NCI-H187 (cell line): ENCODE results near the gene LMOD1.
"Not testable (repeated sequence)": the region's sequence is repeated elsewhere in the genome, so short reads cannot be mapped to it uniquely, and the experiment has no call there.

ENCODE experiments used
- DNase-seq, 2 experiments: peaks; one replicate each; lab custom pipeline; 2025; lab: John Stamatoyannopoulos, UW

Gene LMOD1

DNA sequence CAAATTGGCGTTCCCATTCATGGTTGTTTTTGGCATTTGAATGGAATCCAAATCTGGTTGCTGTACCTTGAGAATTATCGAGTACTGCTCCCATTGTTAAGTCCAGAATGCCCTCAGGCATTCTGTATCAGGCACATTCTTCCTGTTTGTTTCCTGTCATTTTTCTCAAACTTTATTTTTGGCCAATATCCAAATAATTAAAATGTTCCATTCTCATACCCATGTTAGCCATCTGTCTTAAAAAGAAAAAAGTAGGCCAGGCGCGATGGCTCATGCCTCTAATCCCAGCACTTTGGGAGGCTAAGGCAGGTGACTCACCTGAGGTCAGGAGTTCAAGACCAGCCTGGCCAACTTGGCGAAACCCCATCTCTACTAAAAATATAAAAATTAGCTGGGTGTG is 86.9 kb downstream of the LMOD1 start:
- DNase-seq: no peak

DNA sequence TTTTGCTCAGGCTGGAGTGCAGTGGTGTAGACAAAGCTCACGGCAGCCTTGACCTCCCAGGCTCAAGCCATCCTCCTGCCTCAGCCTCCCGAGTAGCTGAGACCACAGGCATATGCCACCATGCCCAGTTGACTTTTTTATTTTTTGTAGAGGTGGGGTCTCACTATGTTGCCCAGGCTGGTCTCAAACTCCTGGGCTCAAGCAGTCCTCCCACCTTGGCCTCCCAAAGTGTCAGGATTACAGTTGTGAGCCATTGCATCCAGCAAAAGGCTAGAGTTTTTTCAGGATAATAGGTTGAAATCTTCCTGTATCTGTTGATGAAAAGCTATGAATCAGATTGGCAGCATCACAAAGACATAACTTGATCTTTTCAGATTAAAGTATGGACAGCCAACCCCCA is 89.6 kb downstream of the LMOD1 start:
- DNase-seq: not testable (repeated sequence)

DNA sequence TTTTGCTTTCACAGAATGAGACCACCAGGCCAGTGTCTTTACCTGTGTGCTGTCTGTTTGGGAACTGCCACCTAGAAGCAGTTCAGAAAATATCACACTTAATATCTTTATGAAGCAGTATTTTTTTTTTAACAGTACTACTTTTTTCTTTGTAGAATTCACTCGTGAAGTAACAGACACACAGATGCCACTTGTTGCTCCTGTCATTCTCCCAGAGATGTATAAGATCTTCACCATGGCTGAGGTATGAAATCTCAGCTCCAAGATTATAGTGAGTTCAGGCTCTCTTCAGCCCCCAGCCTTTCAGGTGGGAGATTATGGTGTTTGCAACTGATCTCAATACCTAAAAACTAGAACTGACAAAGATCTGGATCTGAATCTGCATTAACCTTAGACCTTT is 94.4 kb downstream of the LMOD1 start:
- no peak for DNase-seq

DNA sequence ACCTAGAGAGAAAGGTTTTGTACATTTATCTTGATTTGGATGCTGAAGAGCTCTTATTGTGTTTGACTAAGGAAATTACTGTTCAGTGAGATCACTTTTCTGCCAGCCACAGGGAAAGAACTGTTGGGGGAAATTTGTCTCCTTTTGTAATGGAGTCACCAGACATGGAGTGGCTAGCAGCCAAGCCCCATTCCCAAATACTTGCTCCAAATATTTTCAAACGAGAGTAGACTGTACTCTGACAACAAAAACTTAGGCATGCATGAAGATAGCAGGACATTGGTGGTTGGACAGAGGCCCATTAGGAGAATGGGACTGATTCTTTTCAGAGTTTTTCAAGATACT is 96.3 kb downstream of the LMOD1 start:
- DNase-seq: no peak

DNA sequence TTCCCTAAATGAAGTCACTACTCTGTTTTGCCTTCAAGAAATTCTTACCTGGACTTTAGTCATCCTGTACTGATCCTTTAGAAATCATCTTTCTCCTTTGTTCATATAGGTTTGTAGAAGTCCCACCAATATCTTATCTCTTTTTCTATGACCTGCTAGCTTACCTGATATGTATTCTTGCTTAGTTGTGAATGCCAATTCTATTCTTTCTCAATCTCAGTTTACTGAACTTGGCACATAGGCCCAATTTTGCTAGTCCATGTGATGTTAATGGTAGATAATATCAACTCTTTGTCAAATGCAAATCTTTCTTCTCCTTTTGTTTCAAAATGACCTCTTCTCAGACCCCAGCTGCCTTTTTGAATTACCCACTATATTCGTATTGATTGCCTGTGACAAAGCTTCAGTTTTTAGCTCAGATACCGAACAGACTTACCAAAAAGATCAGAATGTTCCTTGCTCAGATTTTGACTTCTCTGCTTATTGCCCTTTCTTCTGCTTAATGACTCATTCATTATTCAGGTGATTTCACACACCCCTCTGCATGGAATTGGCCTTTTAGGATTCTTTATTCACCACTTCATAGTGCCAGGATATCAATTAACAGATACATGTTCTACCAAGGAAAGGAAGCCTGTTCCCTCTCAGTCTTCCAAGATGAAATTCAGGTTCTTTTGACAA is 96.8 kb downstream of the LMOD1 start:
- no peak for DNase-seq

DNA sequence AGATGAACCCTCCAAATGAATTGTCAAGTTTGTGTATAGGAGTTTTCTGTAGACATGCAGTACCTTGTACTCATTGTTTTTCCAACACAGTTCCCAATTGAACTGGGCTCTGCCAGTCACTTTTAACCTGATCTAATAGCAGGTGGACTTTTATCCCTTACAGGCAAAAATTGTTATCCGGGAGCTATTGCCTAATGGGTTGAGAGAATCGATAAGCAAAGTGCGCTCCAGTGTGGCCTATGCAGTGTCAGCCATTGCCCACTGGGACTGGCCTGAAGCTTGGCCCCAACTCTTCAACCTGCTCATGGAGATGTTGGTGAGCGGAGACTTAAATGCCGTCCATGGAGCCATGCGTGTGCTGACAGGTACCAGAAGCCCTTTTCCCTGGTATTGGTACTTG is 98.1 kb downstream of the LMOD1 start:
- DNase-seq: no peak

DNA sequence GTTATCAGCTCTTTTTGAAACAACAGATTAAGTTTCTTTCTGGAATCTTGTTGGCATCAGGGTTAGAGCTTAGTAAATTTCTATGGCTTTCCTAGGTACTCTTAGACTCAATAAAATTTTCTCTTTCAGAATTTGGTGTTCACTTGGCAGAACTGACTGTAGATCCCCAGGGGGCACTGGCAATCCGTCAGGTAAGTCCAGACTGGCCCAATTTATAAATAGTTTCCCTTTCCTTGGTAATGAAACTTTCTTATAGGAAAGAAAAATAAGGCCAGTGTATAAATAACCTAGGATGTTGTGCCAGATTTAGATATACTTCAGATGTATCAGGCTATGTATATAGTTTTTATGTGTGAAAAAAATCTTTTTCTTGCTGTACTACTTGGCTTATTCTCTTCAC is 99.2 kb downstream of the LMOD1 start:
- DNase-seq: no peak
